ENCODE data around the gene RPL26. TPM values are rescaled to one million over a fixed set of nuclear protein-coding genes. Genes with fewer than 3 reads are reported as not detected.

Gene RPL26
- total RNA-seq, 1 experiment from 2014 or later = 1,369 TPM

DNA sequence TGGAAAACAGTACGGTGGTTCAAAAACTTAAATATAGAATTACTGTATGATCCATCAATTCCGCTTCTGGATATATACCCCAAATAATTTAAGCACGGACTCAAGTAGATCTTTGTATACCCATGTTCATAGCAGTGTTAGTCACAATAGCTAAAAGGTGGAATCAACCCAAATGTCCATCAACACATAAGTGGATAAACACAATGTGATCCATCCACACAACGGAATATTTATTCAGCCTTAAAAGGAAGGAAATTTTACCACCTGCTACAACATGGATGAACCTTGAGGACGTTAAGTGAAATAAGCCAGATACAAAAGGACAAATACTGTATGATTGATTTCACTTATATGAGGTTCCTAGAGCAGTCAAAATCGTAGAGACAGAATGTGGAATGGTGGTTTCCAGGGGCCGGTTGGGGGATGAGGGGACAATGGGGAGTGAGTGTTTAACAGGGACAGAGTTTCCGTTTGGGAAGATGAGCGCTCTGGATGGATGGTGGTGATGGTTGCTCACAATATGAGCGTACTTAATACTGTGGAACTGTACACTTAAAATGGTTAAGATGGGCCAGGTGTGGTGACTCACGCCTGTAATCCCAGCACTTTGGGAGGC lies 20.0 kb upstream of the RPL26 start:
- Histone ChIP-seq H3F3A (ENCODE audit: low read length, unreplicated experiment) (no peaks in the 10 kb centered on the region), H2AFZ (ENCODE audit: low read length) (no peak overlapping the region), H3K4me2 (ENCODE audit: low read length) (no peak overlapping the region), H3K36me3 (ENCODE audit: low read depth, low read length) (no peaks in the 10 kb centered on the region), H3K27me3 (ENCODE audit: low read length) (no peaks in the 10 kb centered on the region), H3K79me2 (ENCODE audit: low read length) (no peaks in the 10 kb centered on the region), H4K20me1 (ENCODE audit: low read length) (no peaks in the 10 kb centered on the region), H3K9me3 (ENCODE audit: low read length) (no peaks in the 10 kb centered on the region), H3K27ac (ENCODE audit: low read length) (no peak overlapping the region), H3K9ac (ENCODE audit: low read length) (no peak overlapping the region), H3K4me1 (ENCODE audit: insufficient read depth, low read length) (peaks cover under 1% of the 10 kb centered on the region), H3K9me2 (replicated peaks; ENCODE audit: low read length) (no peaks in the 10 kb centered on the region), H3K4me3 (ENCODE audit: low read length) (no peak overlapping the region)
- no TSS peak for BruUV-seq (replicated peaks)
- ChIA-PET CTCF (no interaction called here), POLR2A (ENCODE audit: unreplicated experiment) (no interaction called here)
- DNase-seq (no peak), ATAC-seq (no peak)
- intact Hi-C loops (cut with micrococcal nuclease) = no loop called here
- no peak for TF ChIP-seq EZH2 (IDR thresholded peaks at IDR 0.05; ENCODE audit: low read length, unreplicated experiment)
- no peak for TF ChIP-seq EZH2phosphoT487 (IDR thresholded peaks at IDR 0.05; ENCODE audit: borderline replicate concordance, low read length)
- TF ChIP-seq, protein P1, sequence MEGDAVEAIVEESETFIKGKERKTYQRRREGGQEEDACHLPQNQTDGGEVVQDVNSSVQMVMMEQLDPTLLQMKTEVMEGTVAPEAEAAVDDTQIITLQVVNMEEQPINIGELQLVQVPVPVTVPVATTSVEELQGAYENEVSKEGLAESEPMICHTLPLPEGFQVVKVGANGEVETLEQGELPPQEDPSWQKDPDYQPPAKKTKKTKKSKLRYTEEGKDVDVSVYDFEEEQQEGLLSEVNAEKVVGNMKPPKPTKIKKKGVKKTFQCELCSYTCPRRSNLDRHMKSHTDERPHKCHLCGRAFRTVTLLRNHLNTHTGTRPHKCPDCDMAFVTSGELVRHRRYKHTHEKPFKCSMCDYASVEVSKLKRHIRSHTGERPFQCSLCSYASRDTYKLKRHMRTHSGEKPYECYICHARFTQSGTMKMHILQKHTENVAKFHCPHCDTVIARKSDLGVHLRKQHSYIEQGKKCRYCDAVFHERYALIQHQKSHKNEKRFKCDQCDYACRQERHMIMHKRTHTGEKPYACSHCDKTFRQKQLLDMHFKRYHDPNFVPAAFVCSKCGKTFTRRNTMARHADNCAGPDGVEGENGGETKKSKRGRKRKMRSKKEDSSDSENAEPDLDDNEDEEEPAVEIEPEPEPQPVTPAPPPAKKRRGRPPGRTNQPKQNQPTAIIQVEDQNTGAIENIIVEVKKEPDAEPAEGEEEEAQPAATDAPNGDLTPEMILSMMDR (conservative IDR thresholded peaks at IDR 0.05; ENCODE audit: low read depth, low read length) = no peak

DNA sequence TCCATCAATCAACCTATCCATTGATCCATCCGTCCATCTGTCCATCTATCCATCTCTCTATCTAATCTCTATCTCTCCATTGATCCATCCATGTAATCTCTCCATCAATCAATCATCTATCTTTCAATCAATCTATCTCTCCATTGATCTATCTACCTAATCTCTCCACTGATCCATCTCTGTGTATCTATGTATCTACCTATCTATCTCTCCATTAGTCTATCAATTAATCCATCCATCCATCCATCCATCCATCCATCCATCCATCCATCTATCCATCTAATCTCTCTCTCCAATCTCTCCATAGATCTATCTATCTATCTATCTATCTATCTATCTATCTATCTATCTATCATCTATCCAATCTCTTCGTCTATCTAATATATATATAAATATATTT lies 18.1 kb upstream of the RPL26 start:
- no peak overlapping the region for H3K4me3 ChIP-seq (ENCODE audit: low read length)
- ChIA-PET CTCF (no interaction called here), POLR2A (ENCODE audit: unreplicated experiment) (no interaction called here)
- no peak overlapping the region for H3K4me2 ChIP-seq (ENCODE audit: low read length)
- no peaks in the 10 kb centered on the region for H3K79me2 ChIP-seq (ENCODE audit: low read length)
- no peaks in the 10 kb centered on the region for H3K9me3 ChIP-seq (ENCODE audit: low read length)
- H3K4me1 ChIP-seq (ENCODE audit: insufficient read depth, low read length) = no peaks in the 10 kb centered on the region
- no peaks in the 10 kb centered on the region for H3K9me2 ChIP-seq (replicated peaks; ENCODE audit: low read length)
- BruUV-seq (replicated peaks) = no TSS peak
- TF ChIP-seq EZH2phosphoT487 (IDR thresholded peaks at IDR 0.05; ENCODE audit: borderline replicate concordance, low read length) (no peak), EZH2 (IDR thresholded peaks at IDR 0.05; ENCODE audit: low read length, unreplicated experiment) (no peak)
- TF ChIP-seq, protein P1 (conservative IDR thresholded peaks at IDR 0.05; ENCODE audit: low read depth, low read length) = no peak
- H4K20me1 ChIP-seq (ENCODE audit: low read length) = no peaks in the 10 kb centered on the region
- intact Hi-C loops (cut with micrococcal nuclease) = no loop called here
- no peak overlapping the region for H2AFZ ChIP-seq (ENCODE audit: low read length)
- DNase-seq (no peak), ATAC-seq (no peak)
- no peak overlapping the region for H3K27ac ChIP-seq (ENCODE audit: low read length)
- H3K9ac ChIP-seq (ENCODE audit: low read length) = no peak overlapping the region
- H3K27me3 ChIP-seq (ENCODE audit: low read length) = no peaks in the 10 kb centered on the region
- H3F3A ChIP-seq (ENCODE audit: low read length, unreplicated experiment) = no peaks in the 10 kb centered on the region
- H3K36me3 ChIP-seq (ENCODE audit: low read depth, low read length) = no peaks in the 10 kb centered on the region

DNA sequence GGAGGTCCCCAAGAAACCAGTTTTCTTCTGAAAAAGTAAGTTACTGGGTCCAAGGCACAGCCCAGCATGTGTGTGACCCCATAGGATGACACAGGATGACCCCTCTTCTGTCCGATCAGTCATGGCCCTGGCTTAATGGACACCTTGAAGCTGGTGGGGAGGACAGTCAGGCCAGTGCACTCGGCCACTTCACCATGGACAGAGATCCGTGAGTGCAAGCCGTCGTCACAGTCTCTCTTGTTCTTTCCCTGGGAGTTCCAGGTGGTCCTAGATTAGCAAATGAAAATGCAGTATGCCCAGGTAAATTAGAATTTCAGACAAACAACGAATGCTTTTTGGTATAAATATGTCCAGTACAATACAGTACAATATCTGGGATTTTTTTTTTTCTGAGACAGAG lies 16.0 kb upstream of the RPL26 start:
- H3K9me2 ChIP-seq (replicated peaks; ENCODE audit: low read length) = no peaks in the 10 kb centered on the region
- no peak overlapping the region for H3K27ac ChIP-seq (ENCODE audit: low read length)
- H3K9ac ChIP-seq (ENCODE audit: low read length) = no peak overlapping the region
- ATAC-seq (no peak), DNase-seq (no peak)
- H3K79me2 ChIP-seq (ENCODE audit: low read length) = no peaks in the 10 kb centered on the region
- intact Hi-C loops (cut with micrococcal nuclease) = no loop called here
- no peaks in the 10 kb centered on the region for H3K36me3 ChIP-seq (ENCODE audit: low read depth, low read length)
- no peaks in the 10 kb centered on the region for H3F3A ChIP-seq (ENCODE audit: low read length, unreplicated experiment)
- no TSS peak for BruUV-seq (replicated peaks)
- H2AFZ ChIP-seq (ENCODE audit: low read length) = no peak overlapping the region
- ChIA-PET POLR2A (ENCODE audit: unreplicated experiment) (no interaction called here), CTCF (no interaction called here)
- H3K4me1 ChIP-seq (ENCODE audit: insufficient read depth, low read length) = peaks cover 2% of the 10 kb centered on the region; the same call in 1 of the 2 replicates
- no peaks in the 10 kb centered on the region for H3K27me3 ChIP-seq (ENCODE audit: low read length)
- H3K4me3 ChIP-seq (ENCODE audit: low read length) = no peak overlapping the region
- H3K9me3 ChIP-seq (ENCODE audit: low read length) = no peaks in the 10 kb centered on the region
- no peak overlapping the region for H3K4me2 ChIP-seq (ENCODE audit: low read length)
- TF ChIP-seq EZH2 (IDR thresholded peaks at IDR 0.05; ENCODE audit: low read length, unreplicated experiment) (no peak), EZH2phosphoT487 (IDR thresholded peaks at IDR 0.05; ENCODE audit: borderline replicate concordance, low read length) (no peak)
- TF ChIP-seq, protein P1 (conservative IDR thresholded peaks at IDR 0.05; ENCODE audit: low read depth, low read length) = no peak
- H4K20me1 ChIP-seq (ENCODE audit: low read length) = no peaks in the 10 kb centered on the region

Data from PC-3 (cell line).